ENCODE data around the gene ZNF701.

DNA sequence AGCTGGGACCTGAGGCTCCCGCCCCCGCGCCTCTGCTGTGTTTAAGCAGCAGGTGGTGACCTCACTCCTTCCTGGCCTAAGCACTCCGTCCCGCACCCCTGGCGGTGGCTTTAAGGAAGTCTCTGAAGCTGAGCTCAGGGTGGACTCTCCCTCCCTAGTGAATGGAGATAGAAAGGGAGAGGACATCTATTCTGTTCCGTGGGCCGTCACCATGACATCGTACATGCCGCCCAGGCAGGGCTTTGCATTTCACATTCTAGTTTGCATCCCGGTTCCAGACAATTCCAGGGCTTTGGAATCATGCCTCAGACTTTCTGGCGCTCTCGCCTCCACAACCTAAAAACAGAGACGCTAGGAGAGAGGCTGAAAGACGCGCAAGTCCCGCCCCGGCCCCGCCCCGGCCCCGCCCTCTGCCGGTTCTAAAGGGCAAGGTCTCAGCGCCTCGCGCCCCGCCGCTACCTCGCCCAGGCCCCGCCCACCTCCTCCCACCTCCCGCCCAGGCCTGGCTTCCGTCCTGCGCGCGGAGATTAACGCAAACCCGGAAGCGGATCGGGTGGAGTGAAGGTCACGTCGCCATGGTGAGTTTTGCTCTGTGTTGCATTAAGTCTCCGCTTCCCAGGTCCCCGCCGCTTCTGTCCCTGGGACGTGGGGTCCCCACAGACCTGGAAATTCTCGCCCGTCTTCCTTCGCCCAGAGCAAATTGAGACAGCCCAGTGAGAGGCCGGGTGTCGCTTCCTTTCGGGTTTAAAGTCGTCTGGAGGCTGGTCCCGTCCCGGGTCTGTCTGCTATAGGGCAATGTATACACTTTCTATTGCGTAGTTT is 42.7 kb upstream of the ZNF701 start, which contains the start of gene ZNF808:
- TF ChIP-seq, protein P1, sequence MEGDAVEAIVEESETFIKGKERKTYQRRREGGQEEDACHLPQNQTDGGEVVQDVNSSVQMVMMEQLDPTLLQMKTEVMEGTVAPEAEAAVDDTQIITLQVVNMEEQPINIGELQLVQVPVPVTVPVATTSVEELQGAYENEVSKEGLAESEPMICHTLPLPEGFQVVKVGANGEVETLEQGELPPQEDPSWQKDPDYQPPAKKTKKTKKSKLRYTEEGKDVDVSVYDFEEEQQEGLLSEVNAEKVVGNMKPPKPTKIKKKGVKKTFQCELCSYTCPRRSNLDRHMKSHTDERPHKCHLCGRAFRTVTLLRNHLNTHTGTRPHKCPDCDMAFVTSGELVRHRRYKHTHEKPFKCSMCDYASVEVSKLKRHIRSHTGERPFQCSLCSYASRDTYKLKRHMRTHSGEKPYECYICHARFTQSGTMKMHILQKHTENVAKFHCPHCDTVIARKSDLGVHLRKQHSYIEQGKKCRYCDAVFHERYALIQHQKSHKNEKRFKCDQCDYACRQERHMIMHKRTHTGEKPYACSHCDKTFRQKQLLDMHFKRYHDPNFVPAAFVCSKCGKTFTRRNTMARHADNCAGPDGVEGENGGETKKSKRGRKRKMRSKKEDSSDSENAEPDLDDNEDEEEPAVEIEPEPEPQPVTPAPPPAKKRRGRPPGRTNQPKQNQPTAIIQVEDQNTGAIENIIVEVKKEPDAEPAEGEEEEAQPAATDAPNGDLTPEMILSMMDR (IDR thresholded peaks at IDR 0.05), result peak; percentile 65
- TF ChIP-seq EZH2phosphoT487 (IDR thresholded peaks at IDR 0.05) (no peak), EZH2 (IDR thresholded peaks at IDR 0.05) (peak; percentile 43)
